ENCODE results near the gene KIAA1328. TPM values are rescaled to one million over a fixed set of nuclear protein-coding genes. Genes with fewer than 3 reads are reported as not detected.

The KIAA1328 gene
- total and polyA plus RNA-seq, 9 of the 15 experiments (the other 6 are each of a cell fraction or from before 2014, with no cell fraction given): 4.0 to 8.6 (median 7.4) TPM

GRCh38 chr18:37254973-37255372 lies 426.0 kb downstream of the KIAA1328 start:
- Histone ChIP-seq H4K20me1 (replicated peaks; ENCODE audit: control insufficient read depth, insufficient read depth, low read length) (no peaks in the 10 kb centered on the region; the same call in 1 of the 2 replicates), H3K4me3 (no peak overlapping the region), H3K27ac (ENCODE audit: extremely low read depth, low read depth, low read length) (no peak overlapping the region), H2AFZ (ENCODE audit: low read depth, low read length) (no peak overlapping the region), H3K4me1 (replicated peaks in 1 of 2; ENCODE audit: control insufficient read depth in 2 of 2, insufficient read depth in 2 of 2, low read length in 2 of 2) (peaks cover 0 to 13% of the 10 kb centered on the region in 2 experiments; a peak in 2 of 5 replicates), H3K9me1 (ENCODE audit: control insufficient read depth, insufficient read depth, low read length) (no peaks in the 10 kb centered on the region), H3K9ac (ENCODE audit: insufficient read depth in 1 of 2, low read depth in 2 of 2, low read length in 2 of 2) (no peak overlapping the region), H3K9me3 (replicated peaks; ENCODE audit: control insufficient read depth, insufficient read depth, low read depth, low read length) (no peaks in the 10 kb centered on the region), H3K79me2 (ENCODE audit: control insufficient read depth, insufficient read depth, low read length) (no peaks in the 10 kb centered on the region), H3K36me3 (ENCODE audit: control insufficient read depth, insufficient read depth, low read length) (no peaks in the 10 kb centered on the region), H3K27me3 (ENCODE audit: control insufficient read depth in 2 of 2, insufficient read depth in 2 of 2, low read length in 2 of 2) (peaks cover 3 to 20% of the 10 kb centered on the region in 2 experiments; a peak in 4 of 5 replicates), H3K4me2 (ENCODE audit: insufficient read depth, low read length) (0 out of 2 replicates have a peak overlapping the region, but pooled peaks have one; percentile 57)
- CTCF ChIA-PET (ENCODE audit: low intra/inter-chr PET ratio): no interaction called here
- WGBS (ENCODE audit: insufficient coverage, low coverage, missing lambda C conversion rate): 18% methylated on average over 12 of the region's 12 CpGs
- no peak for TF ChIP-seq RAD21 (CRISPR knock-in tag; conservative IDR thresholded peaks at IDR 0.05 in 1 of 2, IDR thresholded peaks at IDR 0.05 in 1 of 2)
- TF ChIP-seq TCF3 (CRISPR knock-in tag; IDR thresholded peaks at IDR 0.05): no peak
- no peak for TF ChIP-seq ZNF280A (IDR thresholded peaks at IDR 0.05; ENCODE audit: low read depth, partially characterized antibody)
- no peak for TF ChIP-seq SMARCE1 (IDR thresholded peaks at IDR 0.05)
- TF ChIP-seq XRCC3 (IDR thresholded peaks at IDR 0.05): no peak
- TF ChIP-seq CEBPB (tag; IDR thresholded peaks at IDR 0.05): peak; percentile 76
- TF ChIP-seq CEBPG (CRISPR knock-in tag; IDR thresholded peaks at IDR 0.05): no peak
- TF ChIP-seq CEBPG (tag; conservative IDR thresholded peaks at IDR 0.05 in 1 of 2, IDR thresholded peaks at IDR 0.05 in 1 of 2): peak in 1 of 2 experiments; percentile 55; a peak in 2 of 4 replicates
- no peak for TF ChIP-seq MCM7 (IDR thresholded peaks at IDR 0.05)
- TF ChIP-seq CBX8 (IDR thresholded peaks at IDR 0.05; ENCODE audit: borderline replicate concordance, extremely low read depth, low read depth, low read length, poor library complexity, severe bottlenecking): no peak
- no peak for TF ChIP-seq ATF3 (IDR thresholded peaks at IDR 0.05)
- no peak for TF ChIP-seq ATF3 (CRISPR knock-in tag; conservative IDR thresholded peaks at IDR 0.05)
- no peak for TF ChIP-seq SIN3A (IDR thresholded peaks at IDR 0.05; ENCODE audit: borderline replicate concordance in 2 of 2, control insufficient read depth in 1 of 2, low read depth in 2 of 2, low read length in 2 of 2)
- in situ Hi-C loops (cut with MboI): no loop called here
- FAIRE-seq: no peak
- BruUV-seq (replicated peaks): no TSS peak
- POLR2A ChIA-PET: interaction anchor here (1.6 kb wide), 1 partner anchor 9 kb away, joined by 3 read pairs; no protein-coding TSS in a partner anchor
- DNase-seq (ENCODE audit: extremely low read depth in 1 of 4, low spot score in 3 of 4): no peak
- ATAC-seq: no peak
- intact Hi-C loops (cut with micrococcal nuclease): loop anchor here (10.0 kb wide), 1 partner anchor 310 kb away; no protein-coding TSS in a partner anchor

All from K562 (cell line).